HepG2 (cell line): ENCODE measurements around the gene ARL4D. TPM values are rescaled to one million over a fixed set of nuclear protein-coding genes. Genes with fewer than 3 reads are reported as not detected.

Experiments used
- MEIS1 ChIP-seq: sonication (generic); formaldehyde crosslinking; IDR thresholded peaks from 2 replicates; pipeline ENCODE4 v1.9.0; 2021; ENCODE audit warnings: mild to moderate bottlenecking, missing genetic modification reagents, moderate library complexity, borderline replicate concordance
- NCOA1 ChIP-seq: sonication (generic); formaldehyde crosslinking; IDR thresholded peaks from 2 replicates; pipeline ENCODE4 v1.9.0; 2021; ENCODE audit warnings: missing genetic modification reagents
- RFXAP ChIP-seq: sonication (generic); formaldehyde crosslinking; IDR thresholded peaks from 2 replicates; pipeline ENCODE4 v1.4.0; 2020; ENCODE audit warnings: missing genetic modification reagents, borderline replicate concordance
- ZBTB7B ChIP-seq: sonication (generic); formaldehyde crosslinking; IDR thresholded peaks from 2 replicates; pipeline ENCODE4 v1.4.0; 2020; ENCODE audit warnings: missing genetic modification reagents
- ZFP36L2 ChIP-seq: sonication (generic); formaldehyde crosslinking; IDR thresholded peaks from 2 replicates; pipeline ENCODE4 v1.4.0; 2020; ENCODE audit warnings: missing genetic modification reagents
- ZMAT3 ChIP-seq: sonication (generic); formaldehyde crosslinking; conservative IDR thresholded peaks from 2 replicates; pipeline ENCODE4 v1.7.0; 2021; ENCODE audit warnings: missing genetic modification reagents
- ZNF317 ChIP-seq: sonication (generic); formaldehyde crosslinking; IDR thresholded peaks from 2 replicates; pipeline ENCODE4 v1.5.0; 2020; ENCODE audit warnings: mild to moderate bottlenecking, missing genetic modification reagents
- ZNF333 ChIP-seq: sonication (generic); formaldehyde crosslinking; IDR thresholded peaks from 2 replicates; pipeline ENCODE4 v1.4.0; 2020; ENCODE audit warnings: mild to moderate bottlenecking, missing genetic modification reagents, borderline replicate concordance
- ZNF33A ChIP-seq: sonication (generic); formaldehyde crosslinking; IDR thresholded peaks from 2 replicates; pipeline ENCODE4 v1.5.1; 2020; ENCODE audit warnings: missing genetic modification reagents, mild to moderate bottlenecking, moderate library complexity, borderline replicate concordance
- ZNF550 ChIP-seq: sonication (generic); formaldehyde crosslinking; IDR thresholded peaks from 2 replicates; pipeline ENCODE4 v1.4.0; 2020; ENCODE audit warnings: mild to moderate bottlenecking, missing genetic modification reagents, borderline replicate concordance
- ZNF670 ChIP-seq: sonication (generic); formaldehyde crosslinking; IDR thresholded peaks from 2 replicates; pipeline ENCODE4 v1.8.0; 2022; ENCODE audit warnings: mild to moderate bottlenecking, missing genetic modification reagents, borderline replicate concordance
- polyA plus RNA-seq, 8 experiments: library from polyadenylated mRNA; depleted of rRNA in 3 of 8; stranded (reverse) in 7 of 8; unstranded in 1 of 8; fragments of >200 nt; fragmentation: Illumina TruSeq in 4 of 8; extraction: Trizol in 4 of 8; gene quantifications; 2 replicates each; pipeline versions ENCODE4 v1.2.1 to v1.2.3, GENCODE V29; 2011 to 2016; ENCODE audit warnings: low read depth in 4 of 8, missing spikeins in 1 of 8, mixed read lengths in 1 of 8; ENCODE audit not compliant: insufficient read depth in 1 of 8
- total RNA-seq, 5 experiments: library from RNA; depleted of rRNA; stranded (reverse); fragments of >200 nt; fragmentation: Illumina TruSeq; extraction: Trizol; gene quantifications; 2 replicates each; pipeline ENCODE4 v1.2.3, GENCODE V29; 2016; ENCODE audit warnings: low read depth in 1 of 5
- TF ChIP-seq, protein P1 (sequence below): sonication (generic); formaldehyde crosslinking; IDR thresholded peaks from 2 replicates; pipeline ENCODE4 v1.8.0; 2022; ENCODE audit warnings: low read depth, missing genetic modification reagents
- TF ChIP-seq, protein P2 (sequence below): sonication (generic); formaldehyde crosslinking; IDR thresholded peaks from 2 replicates; pipeline ENCODE4 v1.8.0; 2022; ENCODE audit warnings: mild to moderate bottlenecking, missing genetic modification reagents
- TF ChIP-seq, protein P3 (sequence below): sonication (generic); formaldehyde crosslinking; IDR thresholded peaks from 2 replicates; pipeline ENCODE4 v1.8.0; 2022; ENCODE audit warnings: missing genetic modification reagents, mild to moderate bottlenecking, inconsistent platforms, borderline replicate concordance
- TF ChIP-seq, protein P4 (sequence below): sonication (generic); formaldehyde crosslinking; IDR thresholded peaks from 2 replicates; pipeline ENCODE4 v1.4.0; 2020; ENCODE audit warnings: missing genetic modification reagents
- TF ChIP-seq, protein P5 (sequence below): sonication (generic); formaldehyde crosslinking; IDR thresholded peaks from 2 replicates; pipeline ENCODE4 v1.5.0; 2020; ENCODE audit warnings: mild to moderate bottlenecking, missing genetic modification reagents, borderline replicate concordance

ARL4D gene
- total and polyA plus RNA-seq, 2 of the 13 experiments (the other 11 are each of a cell fraction or from before 2014, with no cell fraction given) = 9.0 to 25.9 TPM

DNA sequence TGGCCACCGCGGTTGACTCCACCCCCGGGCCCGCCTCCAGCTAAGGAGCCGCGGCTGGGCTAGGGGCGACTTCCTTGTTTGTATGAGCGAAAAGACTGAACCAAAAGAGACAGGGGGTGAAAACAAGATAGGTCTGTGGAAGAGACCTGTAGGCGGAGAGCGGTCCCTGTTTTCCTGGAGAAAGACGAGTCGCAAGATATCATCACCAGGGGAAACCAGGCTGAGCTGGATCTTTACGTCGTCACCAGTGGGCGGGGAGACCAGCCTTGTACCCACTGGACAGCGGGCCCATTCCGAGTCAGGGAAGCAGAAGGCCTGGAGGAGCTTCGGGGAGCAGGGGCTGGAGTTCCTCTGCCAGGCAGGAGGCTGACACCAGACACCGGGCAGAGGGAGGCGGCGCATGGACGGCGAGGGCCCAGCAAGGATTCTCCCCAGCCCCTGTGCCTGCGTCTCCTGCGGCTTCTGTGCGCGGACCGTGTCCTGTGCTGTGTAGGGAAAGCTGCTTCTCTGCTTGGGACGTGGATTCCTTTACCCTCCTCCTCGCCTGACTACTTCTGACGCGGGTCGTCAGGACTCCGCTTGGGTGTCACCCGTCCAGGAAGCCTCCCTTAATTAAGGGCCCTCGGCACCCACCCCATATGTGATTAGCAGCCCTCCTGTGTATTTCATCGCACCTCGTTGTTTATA is 10.3 kb upstream of the ARL4D start (continued):
- no peak for TF ChIP-seq ZNF333
- TF ChIP-seq, protein P1, sequence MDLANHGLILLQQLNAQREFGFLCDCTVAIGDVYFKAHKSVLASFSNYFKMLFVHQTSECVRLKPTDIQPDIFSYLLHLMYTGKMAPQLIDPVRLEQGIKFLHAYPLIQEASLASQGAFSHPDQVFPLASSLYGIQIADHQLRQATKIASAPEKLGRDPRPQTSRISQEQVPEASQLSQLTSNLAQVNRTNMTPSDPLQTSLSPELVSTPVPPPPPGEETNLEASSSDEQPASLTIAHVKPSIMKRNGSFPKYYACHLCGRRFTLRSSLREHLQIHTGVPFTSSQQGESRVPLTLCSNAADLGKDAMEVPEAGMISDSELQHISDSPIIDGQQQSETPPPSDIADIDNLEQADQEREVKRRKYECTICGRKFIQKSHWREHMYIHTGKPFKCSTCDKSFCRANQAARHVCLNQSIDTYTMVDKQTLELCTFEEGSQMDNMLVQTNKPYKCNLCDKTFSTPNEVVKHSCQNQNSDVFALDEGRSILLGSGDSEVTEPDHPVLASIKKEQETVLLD (CRISPR knock-in tag) = no peak
- peak; percentile 57; the same call in 1 of the 2 replicates for TF ChIP-seq ZMAT3
- TF ChIP-seq ZNF33A (CRISPR knock-in tag) = no peak; the same call in 1 of the 2 replicates
- TF ChIP-seq, protein P2, sequence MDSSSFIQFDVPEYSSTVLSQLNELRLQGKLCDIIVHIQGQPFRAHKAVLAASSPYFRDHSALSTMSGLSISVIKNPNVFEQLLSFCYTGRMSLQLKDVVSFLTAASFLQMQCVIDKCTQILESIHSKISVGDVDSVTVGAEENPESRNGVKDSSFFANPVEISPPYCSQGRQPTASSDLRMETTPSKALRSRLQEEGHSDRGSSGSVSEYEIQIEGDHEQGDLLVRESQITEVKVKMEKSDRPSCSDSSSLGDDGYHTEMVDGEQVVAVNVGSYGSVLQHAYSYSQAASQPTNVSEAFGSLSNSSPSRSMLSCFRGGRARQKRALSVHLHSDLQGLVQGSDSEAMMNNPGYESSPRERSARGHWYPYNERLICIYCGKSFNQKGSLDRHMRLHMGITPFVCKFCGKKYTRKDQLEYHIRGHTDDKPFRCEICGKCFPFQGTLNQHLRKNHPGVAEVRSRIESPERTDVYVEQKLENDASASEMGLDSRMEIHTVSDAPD = no peak
- TF ChIP-seq ZBTB7B (CRISPR knock-in tag) = 0 out of 2 replicates have a peak, but pooled peaks have one; percentile 32
- no peak for TF ChIP-seq ZNF317 (CRISPR knock-in tag)
- TF ChIP-seq, protein P3, sequence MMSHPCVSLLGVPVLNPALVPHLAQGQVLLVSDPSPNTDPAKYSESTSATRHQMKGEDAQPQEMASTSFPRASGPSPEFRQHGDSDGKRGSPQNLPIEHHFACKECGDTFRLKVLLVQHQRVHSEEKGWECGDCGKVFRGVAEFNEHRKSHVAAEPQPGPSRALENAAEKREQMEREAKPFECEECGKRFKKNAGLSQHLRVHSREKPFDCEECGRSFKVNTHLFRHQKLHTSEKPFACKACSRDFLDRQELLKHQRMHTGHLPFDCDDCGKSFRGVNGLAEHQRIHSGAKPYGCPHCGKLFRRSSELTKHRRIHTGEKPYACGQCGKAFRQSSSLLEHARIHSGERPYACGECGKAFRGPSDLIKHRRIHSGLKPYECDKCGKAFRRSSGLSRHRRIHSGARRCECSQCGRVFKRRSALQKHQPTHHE (CRISPR knock-in tag) = no peak; the same call in 1 of the 2 replicates
- no peak for TF ChIP-seq NCOA1 (CRISPR knock-in tag)
- TF ChIP-seq MEIS1 (CRISPR knock-in tag) = no peak
- 0 out of 2 replicates have a peak, but pooled peaks have one; percentile 15 for TF ChIP-seq ZNF670 (CRISPR knock-in tag)
- no peak for TF ChIP-seq ZNF550 (CRISPR knock-in tag)
- TF ChIP-seq ZFP36L2 (CRISPR knock-in tag) = no peak
- TF ChIP-seq RFXAP (CRISPR knock-in tag) = no peak
- TF ChIP-seq, protein P4, sequence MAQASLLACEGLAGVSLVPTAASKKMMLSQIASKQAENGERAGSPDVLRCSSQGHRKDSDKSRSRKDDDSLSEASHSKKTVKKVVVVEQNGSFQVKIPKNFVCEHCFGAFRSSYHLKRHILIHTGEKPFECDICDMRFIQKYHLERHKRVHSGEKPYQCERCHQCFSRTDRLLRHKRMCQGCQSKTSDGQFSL (CRISPR knock-in tag) = no peak
- TF ChIP-seq, protein P5, sequence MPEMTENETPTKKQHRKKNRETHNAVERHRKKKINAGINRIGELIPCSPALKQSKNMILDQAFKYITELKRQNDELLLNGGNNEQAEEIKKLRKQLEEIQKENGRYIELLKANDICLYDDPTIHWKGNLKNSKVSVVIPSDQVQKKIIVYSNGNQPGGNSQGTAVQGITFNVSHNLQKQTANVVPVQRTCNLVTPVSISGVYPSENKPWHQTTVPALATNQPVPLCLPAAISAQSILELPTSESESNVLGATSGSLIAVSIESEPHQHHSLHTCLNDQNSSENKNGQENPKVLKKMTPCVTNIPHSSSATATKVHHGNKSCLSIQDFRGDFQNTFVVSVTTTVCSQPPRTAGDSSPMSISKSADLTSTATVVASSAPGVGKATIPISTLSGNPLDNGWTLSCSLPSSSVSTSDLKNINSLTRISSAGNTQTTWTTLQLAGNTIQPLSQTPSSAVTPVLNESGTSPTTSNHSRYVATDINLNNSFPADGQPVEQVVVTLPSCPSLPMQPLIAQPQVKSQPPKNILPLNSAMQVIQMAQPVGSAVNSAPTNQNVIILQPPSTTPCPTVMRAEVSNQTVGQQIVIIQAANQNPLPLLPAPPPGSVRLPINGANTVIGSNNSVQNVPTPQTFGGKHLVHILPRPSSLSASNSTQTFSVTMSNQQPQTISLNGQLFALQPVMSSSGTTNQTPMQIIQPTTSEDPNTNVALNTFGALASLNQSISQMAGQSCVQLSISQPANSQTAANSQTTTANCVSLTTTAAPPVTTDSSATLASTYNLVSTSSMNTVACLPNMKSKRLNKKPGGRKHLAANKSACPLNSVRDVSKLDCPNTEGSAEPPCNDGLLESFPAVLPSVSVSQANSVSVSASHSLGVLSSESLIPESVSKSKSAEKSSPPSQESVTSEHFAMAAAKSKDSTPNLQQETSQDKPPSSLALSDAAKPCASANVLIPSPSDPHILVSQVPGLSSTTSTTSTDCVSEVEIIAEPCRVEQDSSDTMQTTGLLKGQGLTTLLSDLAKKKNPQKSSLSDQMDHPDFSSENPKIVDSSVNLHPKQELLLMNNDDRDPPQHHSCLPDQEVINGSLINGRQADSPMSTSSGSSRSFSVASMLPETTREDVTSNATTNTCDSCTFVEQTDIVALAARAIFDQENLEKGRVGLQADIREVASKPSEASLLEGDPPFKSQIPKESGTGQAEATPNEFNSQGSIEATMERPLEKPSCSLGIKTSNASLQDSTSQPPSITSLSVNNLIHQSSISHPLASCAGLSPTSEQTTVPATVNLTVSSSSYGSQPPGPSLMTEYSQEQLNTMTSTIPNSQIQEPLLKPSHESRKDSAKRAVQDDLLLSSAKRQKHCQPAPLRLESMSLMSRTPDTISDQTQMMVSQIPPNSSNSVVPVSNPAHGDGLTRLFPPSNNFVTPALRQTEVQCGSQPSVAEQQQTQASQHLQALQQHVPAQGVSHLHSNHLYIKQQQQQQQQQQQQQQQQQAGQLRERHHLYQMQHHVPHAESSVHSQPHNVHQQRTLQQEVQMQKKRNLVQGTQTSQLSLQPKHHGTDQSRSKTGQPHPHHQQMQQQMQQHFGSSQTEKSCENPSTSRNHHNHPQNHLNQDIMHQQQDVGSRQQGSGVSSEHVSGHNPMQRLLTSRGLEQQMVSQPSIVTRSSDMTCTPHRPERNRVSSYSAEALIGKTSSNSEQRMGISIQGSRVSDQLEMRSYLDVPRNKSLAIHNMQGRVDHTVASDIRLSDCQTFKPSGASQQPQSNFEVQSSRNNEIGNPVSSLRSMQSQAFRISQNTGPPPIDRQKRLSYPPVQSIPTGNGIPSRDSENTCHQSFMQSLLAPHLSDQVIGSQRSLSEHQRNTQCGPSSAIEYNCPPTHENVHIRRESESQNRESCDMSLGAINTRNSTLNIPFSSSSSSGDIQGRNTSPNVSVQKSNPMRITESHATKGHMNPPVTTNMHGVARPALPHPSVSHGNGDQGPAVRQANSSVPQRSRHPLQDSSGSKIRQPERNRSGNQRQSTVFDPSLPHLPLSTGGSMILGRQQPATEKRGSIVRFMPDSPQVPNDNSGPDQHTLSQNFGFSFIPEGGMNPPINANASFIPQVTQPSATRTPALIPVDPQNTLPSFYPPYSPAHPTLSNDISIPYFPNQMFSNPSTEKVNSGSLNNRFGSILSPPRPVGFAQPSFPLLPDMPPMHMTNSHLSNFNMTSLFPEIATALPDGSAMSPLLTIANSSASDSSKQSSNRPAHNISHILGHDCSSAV (CRISPR knock-in tag) = no peak
